GM12892 (cell line): ENCODE data around the gene TREML4.

Experiments
- POLR2A ChIP-seq: IDR thresholded peaks from 2 replicates; pipeline ENCODE4 v1.6.1; 2011; ENCODE audit warnings: low read depth, low read length, control low read depth
- POLR2AphosphoS5 ChIP-seq: IDR thresholded peaks from 2 replicates; pipeline ENCODE4 v1.6.1; 2011; ENCODE audit warnings: low read depth, low read length, control low read depth
- TAF1 ChIP-seq: IDR thresholded peaks from 2 replicates; pipeline ENCODE4 v1.6.1; 2011; ENCODE audit warnings: low read depth, mild to moderate bottlenecking, control low read depth, low read length, borderline replicate concordance

GRCh38 chr6:41204156-41204555 is 24.0 kb upstream of the TREML4 start:
- no peak for TF ChIP-seq POLR2A
- TF ChIP-seq POLR2AphosphoS5, result no peak
- no peak for TF ChIP-seq TAF1
